Measurements from ENCODE around the gene MICU1. TPM values are rescaled to one million over a fixed set of nuclear protein-coding genes. Genes with fewer than 3 reads are reported as not detected.

MICU1 gene
- total RNA-seq, 1 donor from 2014 or later: 48.0 TPM

DNA sequence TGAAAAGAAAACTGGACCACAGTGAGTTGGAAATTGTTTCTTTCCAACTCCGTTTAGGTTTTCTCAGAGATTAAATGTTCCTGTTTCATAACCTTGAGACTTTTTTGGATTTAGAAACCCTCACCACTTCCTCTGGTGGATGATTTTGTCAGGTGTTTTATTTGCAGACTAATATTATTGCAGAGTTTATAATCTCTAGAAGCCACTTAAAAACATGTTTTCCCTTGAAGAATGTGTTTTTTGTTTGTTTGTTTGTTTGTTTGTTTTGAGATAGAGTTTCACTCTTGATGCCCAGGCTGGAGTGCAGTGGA lies 520 bp upstream of the MICU1 start:
- Mint-ChIP-seq H3K4me1 (ENCODE audit: low read depth) (peaks cover 15% of the 10 kb centered on the region), H3K9me3 (ENCODE audit: low read depth) (no peaks in the 10 kb centered on the region), H3K27ac (ENCODE audit: unreplicated experiment) (peak overlapping the region; percentile 100), H3K27me3 (ENCODE audit: low read depth) (no peaks in the 10 kb centered on the region), H3K36me3 (ENCODE audit: low read depth) (peaks cover 2% of the 10 kb centered on the region), H3K4me3 (ENCODE audit: unreplicated experiment) (peak overlapping the region; percentile 99)
- TF ChIP-seq CTCF (IDR thresholded peaks at IDR 0.05): no peak
- DNase-seq (ENCODE audit: low spot score): no peak

GRCh38 chr10:72625276-72625607 lies 637 bp downstream of the MICU1 start:
- Mint-ChIP-seq H3K9me3 (ENCODE audit: low read depth) (no peaks in the 10 kb centered on the region), H3K4me1 (ENCODE audit: low read depth) (peaks cover 15% of the 10 kb centered on the region), H3K36me3 (ENCODE audit: low read depth) (peaks cover 2% of the 10 kb centered on the region), H3K27ac (ENCODE audit: unreplicated experiment) (peak overlapping the region; percentile 100), H3K4me3 (ENCODE audit: unreplicated experiment) (peak overlapping the region; percentile 99), H3K27me3 (ENCODE audit: low read depth) (no peaks in the 10 kb centered on the region)
- TF ChIP-seq CTCF (IDR thresholded peaks at IDR 0.05): peak; percentile 16
- DNase-seq (ENCODE audit: low spot score): no peak

GRCh38 chr10:72622271-72622670 lies 3.6 kb downstream of the MICU1 start:
- Mint-ChIP-seq H3K27ac (ENCODE audit: unreplicated experiment) (no peak overlapping the region), H3K9me3 (ENCODE audit: low read depth) (no peaks in the 10 kb centered on the region), H3K27me3 (ENCODE audit: low read depth) (no peaks in the 10 kb centered on the region), H3K4me3 (ENCODE audit: unreplicated experiment) (no peak overlapping the region), H3K4me1 (ENCODE audit: low read depth) (peaks cover 15% of the 10 kb centered on the region), H3K36me3 (ENCODE audit: low read depth) (peaks cover 2% of the 10 kb centered on the region)
- DNase-seq (ENCODE audit: low spot score): no peak
- no peak for TF ChIP-seq CTCF (IDR thresholded peaks at IDR 0.05)

GRCh38 chr10:72616716-72617115 lies 9.2 kb downstream of the MICU1 start:
- no peak for TF ChIP-seq CTCF (IDR thresholded peaks at IDR 0.05)
- Mint-ChIP-seq H3K4me3 (ENCODE audit: unreplicated experiment) (no peak overlapping the region), H3K27ac (ENCODE audit: unreplicated experiment) (no peak overlapping the region), H3K36me3 (ENCODE audit: low read depth) (peaks cover 3% of the 10 kb centered on the region), H3K27me3 (ENCODE audit: low read depth) (no peaks in the 10 kb centered on the region), H3K9me3 (ENCODE audit: low read depth) (peaks cover 3% of the 10 kb centered on the region), H3K4me1 (ENCODE audit: low read depth) (peaks cover 22% of the 10 kb centered on the region)
- DNase-seq (ENCODE audit: low spot score): no peak

GRCh38 chr10:72615970-72616369 lies 9.9 kb downstream of the MICU1 start:
- peaks cover 3% of the 10 kb centered on the region for H3K9me3 Mint-ChIP-seq (ENCODE audit: low read depth)
- no peak overlapping the region for H3K4me3 Mint-ChIP-seq (ENCODE audit: unreplicated experiment)
- H3K27ac Mint-ChIP-seq (ENCODE audit: unreplicated experiment): no peak overlapping the region
- peaks cover 3% of the 10 kb centered on the region for H3K36me3 Mint-ChIP-seq (ENCODE audit: low read depth)
- no peaks in the 10 kb centered on the region for H3K27me3 Mint-ChIP-seq (ENCODE audit: low read depth)
- no peak for TF ChIP-seq CTCF (IDR thresholded peaks at IDR 0.05)
- DNase-seq (ENCODE audit: low spot score): no peak
- H3K4me1 Mint-ChIP-seq (ENCODE audit: low read depth): peaks cover 25% of the 10 kb centered on the region
